Natural killer cell treated with Interleukin-12 subunit alpha and Interleukin-12 subunit beta and Interleukin-15 and Interleukin-18, amount 100 ng/mL, for 72 hours (primary cell): ENCODE measurements around the gene C11orf65. TPM values are rescaled to one million over a fixed set of nuclear protein-coding genes. Genes with fewer than 3 reads are reported as not detected.
"Not testable (repeated sequence)": the region's sequence is repeated elsewhere in the genome, so short reads cannot be mapped to it uniquely, and the experiment has no call there.

Experiments
- ATAC-seq, 2 donors: fragments of 150-1000 bp; cut with Tn5 transposase in 1 of 2; sonication (Bioruptor Pico), chemical (Tn5 transposase) in 1 of 2; 2 replicates each; pipeline ENCODE4 v1.10.0; 2021
- DNase-seq: peaks from one replicate; pipeline ENCODE4 v3.0.0; 2022; ENCODE audit warnings: low spot score
- H3K27ac Mint-ChIP-seq, 2 donors: 1 replicate in 1 of 2; 2 replicates in 1 of 2; pipeline ENCODE4 v1.8.0; 2022; ENCODE audit warnings: mixed read lengths in 2 of 2, mild to moderate bottlenecking in 1 of 2, moderate library complexity in 1 of 2
- H3K27me3 Mint-ChIP-seq, 2 donors: 1 replicate in 1 of 2; 2 replicates in 1 of 2; pipeline ENCODE4 v1.8.0; 2022; ENCODE audit warnings: mixed read lengths in 2 of 2
- H3K36me3 Mint-ChIP-seq: one replicate; pipeline ENCODE4 v1.8.0; 2022; ENCODE audit warnings: mixed read lengths
- H3K4me1 Mint-ChIP-seq, 2 donors: 1 replicate in 1 of 2; 2 replicates in 1 of 2; pipeline ENCODE4 v1.8.0; 2022; ENCODE audit warnings: low read depth in 2 of 2, mixed read lengths in 2 of 2, mild to moderate bottlenecking in 1 of 2
- H3K4me3 Mint-ChIP-seq: one replicate; pipeline ENCODE4 v1.8.0; 2022; ENCODE audit warnings: mixed read lengths
- H3K9me3 Mint-ChIP-seq: 2 replicates; pipeline ENCODE4 v1.8.0; 2022; ENCODE audit warnings: mixed read lengths
- total RNA-seq, 2 donors: library from RNA; stranded (reverse); gene quantifications; one replicate each; pipeline ENCODE4 v1.2.3, GENCODE V29; 2022

The C11orf65 gene
- total RNA-seq, 2 donors from 2014 or later: 0.31 TPM

DNA sequence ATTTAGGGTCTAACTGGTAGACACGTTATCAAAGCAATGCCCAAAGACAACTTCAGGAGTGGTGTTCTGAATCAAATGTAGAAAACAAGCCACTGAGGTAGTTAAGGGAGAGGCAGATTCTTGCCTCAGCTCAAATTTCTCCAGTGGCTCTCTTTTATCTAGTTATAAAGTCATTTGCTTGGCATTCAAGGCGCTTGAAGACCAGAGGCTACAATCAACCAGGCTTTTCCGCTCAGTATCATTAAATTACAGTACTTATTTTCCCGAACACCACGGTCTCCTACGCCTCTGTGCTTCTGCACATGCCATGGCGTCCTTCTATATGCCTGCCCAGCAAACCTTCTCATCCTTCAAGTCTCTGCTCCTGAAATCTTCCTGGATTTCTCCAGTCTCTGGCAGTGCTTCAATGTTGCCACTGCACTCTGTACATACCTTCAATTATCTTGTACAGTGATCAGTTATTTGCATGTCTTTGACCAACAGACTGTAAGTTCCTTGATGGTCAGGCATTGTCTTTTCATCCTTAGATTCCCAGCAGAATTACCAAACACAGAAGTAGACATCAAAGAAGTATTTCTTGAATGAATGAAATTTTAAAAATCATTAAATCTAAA is 29.4 kb upstream of the C11orf65 start:
- ATAC-seq (no peak), DNase-seq (no peak)
- Mint-ChIP-seq H3K4me1 (peaks cover 13 to 20% of the 10 kb centered on the region in 2 donors), H3K4me3 (peak overlapping the region; percentile 98), H3K27me3 (no peaks in the 10 kb centered on the region), H3K9me3 (no peaks in the 10 kb centered on the region), H3K27ac (peak overlapping the region; percentile 98 to 99), H3K36me3 (no peaks in the 10 kb centered on the region)

GRCh38 chr11:108495326-108495725 is 28.0 kb upstream of the C11orf65 start:
- no peak for DNase-seq
- Mint-ChIP-seq H3K27ac (peak overlapping the region in 1 of 2 donors; percentile 74), H3K4me3 (no peak overlapping the region), H3K9me3 (no peaks in the 10 kb centered on the region), H3K4me1 (peaks cover 13 to 20% of the 10 kb centered on the region in 2 donors), H3K27me3 (no peaks in the 10 kb centered on the region), H3K36me3 (no peaks in the 10 kb centered on the region)
- no peak for ATAC-seq

GRCh38 chr11:108494182-108494581 is 26.9 kb upstream of the C11orf65 start:
- peaks cover 13 to 20% of the 10 kb centered on the region in 2 donors for H3K4me1 Mint-ChIP-seq
- DNase-seq (no peak), ATAC-seq (no peak)
- H3K36me3 Mint-ChIP-seq: peaks cover 2% of the 10 kb centered on the region
- H3K9me3 Mint-ChIP-seq: no peaks in the 10 kb centered on the region
- H3K27me3 Mint-ChIP-seq: no peaks in the 10 kb centered on the region
- H3K4me3 Mint-ChIP-seq: no peak overlapping the region
- H3K27ac Mint-ChIP-seq: peak overlapping the region in 1 of 2 donors; percentile 74

GRCh38 chr11:108491936-108492335 is 24.6 kb upstream of the C11orf65 start:
- ATAC-seq (no peak), DNase-seq (no peak)
- H3K4me1 Mint-ChIP-seq: peaks cover 4 to 10% of the 10 kb centered on the region in 2 donors
- peaks cover 8% of the 10 kb centered on the region for H3K36me3 Mint-ChIP-seq
- H3K9me3 Mint-ChIP-seq: no peaks in the 10 kb centered on the region
- H3K27ac Mint-ChIP-seq: no peak overlapping the region
- H3K27me3 Mint-ChIP-seq: no peaks in the 10 kb centered on the region
- H3K4me3 Mint-ChIP-seq: no peak overlapping the region

GRCh38 chr11:108486828-108487227 is 19.5 kb upstream of the C11orf65 start:
- DNase-seq: no peak
- no peak for ATAC-seq
- Mint-ChIP-seq H3K27ac (peak overlapping the region in 1 of 2 donors; percentile 22), H3K27me3 (no peaks in the 10 kb centered on the region), H3K36me3 (peaks cover 30% of the 10 kb centered on the region), H3K9me3 (no peaks in the 10 kb centered on the region), H3K4me3 (no peak overlapping the region), H3K4me1 (peaks cover 0 to 4% of the 10 kb centered on the region in 2 donors)

DNA sequence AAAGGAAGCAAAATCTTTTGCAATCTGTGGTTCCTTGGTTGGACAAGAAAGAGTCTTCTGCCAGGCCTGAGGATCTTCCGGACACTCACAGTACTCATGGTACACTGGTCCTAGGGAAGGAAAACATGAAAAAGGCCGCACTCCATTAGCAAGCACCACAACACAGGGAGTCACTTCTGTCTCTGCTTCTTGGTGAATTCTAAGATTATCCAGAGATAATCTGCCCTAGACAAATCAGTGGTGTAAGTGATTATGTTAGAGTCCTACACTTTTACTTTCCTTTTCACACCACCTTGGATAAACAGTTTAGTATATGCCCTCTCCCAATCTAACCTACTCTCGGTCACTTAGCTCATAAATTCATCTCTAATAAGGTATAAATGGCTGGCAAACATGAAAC is 19.0 kb upstream of the C11orf65 start:
- Mint-ChIP-seq H3K4me3 (no peak overlapping the region), H3K27me3 (no peaks in the 10 kb centered on the region), H3K36me3 (peaks cover 35% of the 10 kb centered on the region), H3K4me1 (peaks cover 0 to 4% of the 10 kb centered on the region in 2 donors), H3K27ac (peak overlapping the region in 1 of 2 donors; percentile 22), H3K9me3 (no peaks in the 10 kb centered on the region)
- DNase-seq: no peak
- no peak for ATAC-seq

GRCh38 chr11:108483163-108483562 is 15.8 kb upstream of the C11orf65 start:
- Mint-ChIP-seq H3K4me1 (peaks cover 0 to 4% of the 10 kb centered on the region in 2 donors), H3K9me3 (no peaks in the 10 kb centered on the region), H3K36me3 (peaks cover 29% of the 10 kb centered on the region), H3K4me3 (no peak overlapping the region), H3K27ac (no peak overlapping the region), H3K27me3 (no peaks in the 10 kb centered on the region)
- DNase-seq (no peak), ATAC-seq (no peak)

DNA sequence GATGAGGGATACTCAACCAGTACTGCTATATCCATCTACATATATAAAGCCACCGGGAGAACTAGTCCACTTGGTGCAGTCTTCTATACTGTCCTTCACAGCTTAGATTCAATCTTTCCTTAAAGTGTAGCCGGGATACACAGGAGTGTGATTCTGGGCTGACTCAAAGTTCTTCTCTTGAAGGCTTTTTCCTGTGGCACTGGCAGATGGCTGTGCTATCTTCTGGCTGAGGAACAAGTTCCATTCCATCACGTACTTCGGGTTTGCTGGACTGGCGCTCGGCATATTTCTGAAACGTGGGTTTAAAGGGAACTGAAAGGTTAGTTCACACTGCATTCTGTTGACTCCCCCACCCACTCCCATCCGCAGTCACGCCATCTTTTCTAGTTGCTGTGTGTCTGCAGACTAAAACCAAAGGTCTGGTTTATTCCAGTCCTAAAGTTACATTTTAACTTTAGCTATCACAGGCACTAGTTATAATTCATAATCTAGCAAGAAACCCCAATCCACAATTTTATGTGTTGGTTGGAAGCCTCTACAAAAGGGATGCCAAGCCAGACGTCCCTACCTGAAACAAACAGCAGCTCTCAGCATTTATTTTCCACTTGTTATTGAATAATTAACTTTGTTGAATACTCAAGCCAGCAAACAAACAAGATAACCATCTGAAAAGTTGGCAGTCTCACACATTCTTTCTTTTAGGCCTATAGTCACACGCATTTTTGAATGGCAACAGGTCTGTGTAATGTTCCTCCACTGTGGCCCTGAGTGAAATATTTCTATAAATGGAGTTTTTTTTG is 7.5 kb upstream of the C11orf65 start:
- H3K9me3 Mint-ChIP-seq: no peaks in the 10 kb centered on the region
- ATAC-seq (no peak), DNase-seq (no peak)
- H3K27me3 Mint-ChIP-seq: no peaks in the 10 kb centered on the region
- H3K27ac Mint-ChIP-seq: no peak overlapping the region
- no peak overlapping the region for H3K4me3 Mint-ChIP-seq
- peaks cover 6% of the 10 kb centered on the region for H3K36me3 Mint-ChIP-seq
- no peaks in the 10 kb centered on the region for H3K4me1 Mint-ChIP-seq

- peaks cover 6% of the 10 kb centered on the region for H3K36me3 Mint-ChIP-seq
- H3K4me1 Mint-ChIP-seq: no peaks in the 10 kb centered on the region
- H3K4me3 Mint-ChIP-seq: no peak overlapping the region
- ATAC-seq (no peak), DNase-seq (no peak)
- no peaks in the 10 kb centered on the region for H3K27me3 Mint-ChIP-seq
- no peaks in the 10 kb centered on the region for H3K9me3 Mint-ChIP-seq
- no peak overlapping the region for H3K27ac Mint-ChIP-seq
Measured at GRCh38 chr11:108472681-108473080, 5.4 kb upstream of the C11orf65 start.

DNA sequence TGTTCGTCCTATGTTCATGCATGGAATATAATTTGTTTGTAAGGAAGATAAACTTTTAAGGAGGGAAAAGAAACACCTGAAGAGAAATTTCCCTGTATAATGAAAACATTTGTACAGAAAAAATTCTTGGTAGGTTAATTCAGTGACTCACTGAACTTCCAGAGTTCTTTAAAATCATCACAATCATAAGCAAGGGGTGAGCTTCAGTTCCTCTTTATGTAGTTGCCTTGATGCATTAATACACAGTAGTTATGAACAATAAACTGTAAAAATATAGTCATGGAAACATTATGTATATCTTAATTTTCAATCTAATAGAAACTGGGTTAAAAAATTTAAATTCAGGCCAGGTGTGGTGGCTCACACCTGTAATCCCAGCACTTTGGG is 1.1 kb upstream of the C11orf65 start:
- no peak for ATAC-seq
- Mint-ChIP-seq H3K4me3 (no peak overlapping the region), H3K27ac (peak overlapping the region; percentile 26 to 99)

DNA sequence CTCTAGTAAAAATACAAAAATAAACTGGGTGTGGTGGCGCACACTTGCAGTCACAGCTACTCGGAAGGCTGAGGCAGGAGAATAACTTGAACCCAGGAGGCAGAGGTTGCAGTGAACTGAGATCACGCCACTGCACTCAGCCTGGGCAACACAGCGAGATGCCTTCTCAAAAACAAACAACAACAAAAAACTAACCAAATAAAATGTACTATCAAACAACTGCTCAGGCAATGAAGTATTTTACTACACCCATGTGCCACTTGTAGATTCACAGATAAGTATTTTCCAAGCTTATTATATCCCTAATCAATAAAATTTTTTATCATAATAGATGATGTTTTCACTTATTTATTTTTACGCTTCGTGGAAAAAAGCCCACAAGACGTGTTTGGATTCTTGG is 924 bp downstream of the C11orf65 start:
- peak overlapping the region; percentile 96 for H3K4me3 Mint-ChIP-seq
- H3K4me1 Mint-ChIP-seq: peaks cover 15 to 16% of the 10 kb centered on the region in 2 donors
- no peaks in the 10 kb centered on the region for H3K36me3 Mint-ChIP-seq
- ATAC-seq (no peak), DNase-seq (no peak)
- no peaks in the 10 kb centered on the region for H3K27me3 Mint-ChIP-seq
- H3K27ac Mint-ChIP-seq: peak overlapping the region; percentile 98 to 99
- H3K9me3 Mint-ChIP-seq: no peaks in the 10 kb centered on the region

More for the DNA sequence above, 1.1 kb upstream of the C11orf65 start:
- Mint-ChIP-seq H3K36me3 (no peaks in the 10 kb centered on the region), H3K4me1 (peaks cover 15 to 16% of the 10 kb centered on the region in 2 donors), H3K9me3 (no peaks in the 10 kb centered on the region), H3K27me3 (no peaks in the 10 kb centered on the region)
- no peak for DNase-seq

GRCh38 chr11:108453207-108453835 is 14.0 kb downstream of the C11orf65 start:
- H3K36me3 Mint-ChIP-seq: peaks cover 13% of the 10 kb centered on the region
- H3K27ac Mint-ChIP-seq: no peak overlapping the region
- peaks cover 12% of the 10 kb centered on the region for H3K9me3 Mint-ChIP-seq
- DNase-seq (no peak), ATAC-seq (no peak)
- H3K27me3 Mint-ChIP-seq: peaks cover 0 to 8% of the 10 kb centered on the region in 2 donors
- no peak overlapping the region for H3K4me3 Mint-ChIP-seq
- H3K4me1 Mint-ChIP-seq: no peaks in the 10 kb centered on the region

- not testable (repeated sequence) for ATAC-seq, H3K27ac Mint-ChIP-seq, DNase-seq, H3K4me1 Mint-ChIP-seq, H3K4me3 Mint-ChIP-seq
- Mint-ChIP-seq H3K27me3 (peaks cover 18 to 23% of the 10 kb centered on the region in 2 donors), H3K36me3 (peaks cover 14% of the 10 kb centered on the region), H3K9me3 (peaks cover 15% of the 10 kb centered on the region)
Measured at GRCh38 chr11:108441445-108441844, 25.9 kb downstream of the C11orf65 start.

DNA sequence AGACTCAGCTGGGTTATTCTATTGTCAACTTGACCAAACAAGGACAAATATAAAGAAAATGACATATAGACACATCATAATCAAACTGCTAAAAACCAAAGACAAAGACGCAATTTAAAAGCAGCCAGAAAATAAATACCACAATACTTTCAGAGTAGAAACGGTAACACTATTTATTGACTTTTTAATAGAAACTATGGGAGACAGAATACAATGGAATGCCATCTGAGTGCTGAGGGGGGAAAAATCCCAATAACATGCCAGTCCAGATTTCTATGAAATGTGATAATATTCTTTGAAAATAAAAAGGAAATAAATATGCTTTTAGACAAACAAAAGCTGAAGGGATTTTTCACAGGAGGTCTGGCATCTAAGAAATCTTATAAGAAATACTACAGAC is 30.7 kb downstream of the C11orf65 start:
- Mint-ChIP-seq H3K9me3 (peaks cover 1% of the 10 kb centered on the region), H3K4me3 (no peak overlapping the region), H3K36me3 (peaks cover under 1% of the 10 kb centered on the region)

More for the DNA sequence above, 30.7 kb downstream of the C11orf65 start:
- DNase-seq: no peak
- peaks cover 7 to 9% of the 10 kb centered on the region in 2 donors for H3K27me3 Mint-ChIP-seq
- H3K4me1 Mint-ChIP-seq: no peaks in the 10 kb centered on the region
- no peak overlapping the region for H3K27ac Mint-ChIP-seq
- ATAC-seq: no peak
